NCI-H2029 treated with DMSO at 0.1 percent for 48 hours (cell line): ENCODE measurements around the gene SRCAP.

Experiments
- DNase-seq: peaks from one replicate; lab custom pipeline; 2025; lab: John Stamatoyannopoulos, UW

The SRCAP gene

DNA sequence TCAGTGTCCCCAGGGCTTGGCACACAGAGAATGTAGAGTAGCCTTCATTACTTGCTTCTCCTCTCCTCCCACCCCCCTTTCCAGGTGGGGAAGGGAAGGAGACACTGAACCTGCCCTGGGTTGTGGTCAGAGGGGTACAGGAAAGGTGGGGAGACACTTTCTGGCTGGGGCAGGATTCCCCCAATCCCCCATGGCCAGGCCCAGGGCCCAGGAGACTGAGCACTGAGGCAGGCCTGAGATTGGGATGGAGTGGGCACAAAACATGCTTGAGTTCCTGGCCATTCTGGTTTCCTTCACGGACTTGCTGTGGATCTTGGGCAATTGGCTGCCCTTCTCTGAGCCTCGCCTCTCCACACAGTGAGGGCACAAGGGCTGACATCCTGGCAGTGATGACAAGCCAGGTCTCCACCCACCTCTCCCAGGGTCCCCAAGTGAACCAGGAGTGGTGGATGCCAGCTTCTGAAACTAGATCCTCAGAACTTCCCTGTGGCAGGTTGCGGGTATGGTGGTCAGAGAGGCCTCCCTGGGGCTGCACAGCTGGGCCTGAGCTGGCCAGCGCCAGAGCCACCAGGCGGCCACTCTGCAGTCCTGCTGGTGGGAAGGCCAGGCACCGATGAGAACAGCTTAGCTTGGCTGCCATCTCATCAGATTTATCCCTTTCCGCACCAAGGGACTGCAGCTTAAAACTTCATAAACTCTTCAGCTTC lies 78.8 kb downstream of the SRCAP start:
- DNase-seq, result no peak

DNA sequence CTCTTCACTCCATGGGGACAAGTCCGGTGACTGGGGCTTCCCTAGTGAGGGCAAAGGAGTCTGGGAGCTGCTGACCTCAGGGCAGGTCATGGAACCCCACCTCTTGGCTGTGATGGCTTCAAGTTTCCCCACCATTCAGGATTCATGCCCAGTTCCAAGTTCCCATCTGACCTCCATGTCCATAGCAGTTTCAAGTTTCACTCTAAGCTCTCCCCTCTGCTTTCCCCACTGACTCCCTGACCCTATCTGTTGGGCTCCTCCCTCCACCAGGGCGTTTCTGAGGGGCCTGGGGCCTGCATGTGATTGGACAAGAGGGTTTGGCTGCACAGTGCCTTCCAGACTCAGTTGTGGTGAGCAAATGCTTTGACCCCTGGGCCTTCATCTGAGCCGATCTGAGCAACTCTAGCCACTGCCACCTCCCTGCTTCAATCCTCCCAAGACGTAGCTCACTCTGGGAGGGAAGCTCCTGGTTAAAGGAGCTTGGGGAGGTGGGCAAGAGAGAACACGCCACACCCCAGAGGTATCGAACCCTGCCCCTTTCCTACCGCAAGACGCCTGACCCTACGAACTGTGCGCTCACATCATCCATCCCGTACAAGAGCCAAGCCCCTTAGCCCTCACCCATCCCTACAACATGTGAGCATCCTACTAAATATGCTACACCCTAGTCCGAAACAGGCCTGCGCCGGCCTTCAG lies 79.7 kb downstream of the SRCAP start:
- no peak for DNase-seq

DNA sequence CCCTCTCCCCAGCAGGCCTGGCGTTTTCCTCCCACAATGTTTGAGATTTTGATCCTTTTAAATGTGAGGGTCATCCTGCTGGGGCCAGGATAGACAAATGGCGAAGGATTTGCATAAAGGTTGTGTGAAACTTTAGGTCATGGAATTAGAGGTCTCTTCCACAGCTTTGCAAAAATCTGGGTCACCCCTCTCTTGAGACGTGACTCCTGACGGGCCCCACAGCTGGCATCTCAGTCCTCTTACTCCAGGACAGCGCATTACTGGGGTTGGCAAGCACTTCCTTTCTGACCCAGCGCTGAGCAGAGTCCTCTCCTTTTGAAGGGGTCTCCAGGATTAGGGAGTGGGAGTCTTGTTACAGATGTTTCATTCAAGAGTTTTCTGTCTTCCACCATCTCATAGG lies 80.6 kb downstream of the SRCAP start:
- DNase-seq, result no peak

DNA sequence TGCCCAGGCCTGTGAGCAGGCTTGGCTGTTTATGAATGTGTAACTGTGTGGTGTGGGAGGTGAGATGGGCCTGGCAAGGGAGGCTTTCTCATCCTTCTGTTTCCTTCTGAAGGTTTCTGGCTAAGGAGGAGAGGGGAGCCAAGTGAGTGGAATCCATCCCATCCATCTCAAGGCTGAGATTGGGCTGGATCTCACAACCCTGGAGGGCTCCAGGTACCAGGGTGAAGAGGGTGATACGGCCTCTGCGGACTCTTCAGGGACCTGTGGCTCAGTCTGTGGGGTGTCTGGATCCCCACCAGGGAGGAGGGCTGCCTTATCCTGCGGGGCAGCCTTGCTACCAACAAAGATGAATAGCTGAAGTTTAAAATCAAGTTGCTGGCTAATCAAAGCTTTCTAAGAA lies 81.0 kb downstream of the SRCAP start:
- no peak for DNase-seq

DNA sequence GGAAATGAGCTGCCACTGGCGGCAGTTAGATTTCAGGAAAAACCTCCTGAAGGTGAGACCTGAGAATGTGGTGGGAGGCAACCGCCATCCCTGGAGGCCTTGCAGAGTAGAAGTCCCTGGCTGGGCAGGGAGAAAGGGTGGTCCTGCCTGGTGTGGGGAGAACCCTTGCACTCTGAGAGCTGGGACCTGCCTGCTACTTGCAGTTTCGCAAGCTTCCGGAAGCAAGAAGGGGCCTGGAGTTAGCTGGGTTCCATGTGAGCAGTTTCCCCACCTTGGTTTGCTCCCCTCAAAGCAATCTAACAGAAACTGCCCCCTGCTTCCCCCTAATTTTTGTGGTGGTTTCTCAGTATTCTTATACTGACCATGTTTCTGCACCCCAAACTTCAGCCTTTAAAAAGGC lies 81.6 kb downstream of the SRCAP start:
- no peak for DNase-seq

DNA sequence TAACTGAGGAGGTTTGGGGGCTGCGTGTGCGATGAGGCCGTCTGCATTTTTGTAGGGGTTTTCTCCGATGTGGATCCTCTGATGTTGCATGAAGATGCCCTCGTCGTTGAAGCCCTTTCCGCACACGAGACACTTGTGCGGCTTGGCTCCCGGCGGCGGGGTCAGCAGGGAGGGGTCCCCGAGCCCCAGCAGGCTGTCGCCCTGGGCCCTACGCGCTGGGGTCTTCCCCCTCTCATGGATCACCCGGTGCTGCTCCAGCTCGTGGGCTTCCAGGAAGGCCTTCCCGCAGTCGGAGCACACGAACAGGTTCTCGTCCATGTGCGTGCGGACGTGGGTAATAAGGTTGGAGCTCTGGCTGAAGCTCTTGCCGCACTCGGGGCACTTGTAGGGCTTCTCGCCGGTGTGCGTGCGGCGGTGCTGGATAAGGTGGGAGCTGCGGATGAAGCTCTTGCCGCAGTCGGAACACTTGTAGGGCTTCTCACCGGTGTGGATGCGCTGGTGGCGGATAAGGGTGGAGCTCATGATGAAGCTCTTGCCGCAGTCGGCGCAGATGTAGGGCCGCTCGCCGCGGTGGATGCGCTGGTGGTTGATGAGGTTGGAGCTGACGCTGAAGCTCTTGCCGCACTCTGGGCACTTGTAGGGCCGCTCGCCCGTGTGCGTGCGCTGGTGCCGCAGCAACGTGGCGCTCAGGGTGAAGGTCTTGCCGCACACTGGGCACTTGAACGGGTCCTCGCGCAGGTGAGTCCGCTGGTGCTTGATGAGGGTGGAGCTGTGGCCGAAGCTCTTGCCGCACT lies 83.7 kb downstream of the SRCAP start:
- no peak for DNase-seq

DNA sequence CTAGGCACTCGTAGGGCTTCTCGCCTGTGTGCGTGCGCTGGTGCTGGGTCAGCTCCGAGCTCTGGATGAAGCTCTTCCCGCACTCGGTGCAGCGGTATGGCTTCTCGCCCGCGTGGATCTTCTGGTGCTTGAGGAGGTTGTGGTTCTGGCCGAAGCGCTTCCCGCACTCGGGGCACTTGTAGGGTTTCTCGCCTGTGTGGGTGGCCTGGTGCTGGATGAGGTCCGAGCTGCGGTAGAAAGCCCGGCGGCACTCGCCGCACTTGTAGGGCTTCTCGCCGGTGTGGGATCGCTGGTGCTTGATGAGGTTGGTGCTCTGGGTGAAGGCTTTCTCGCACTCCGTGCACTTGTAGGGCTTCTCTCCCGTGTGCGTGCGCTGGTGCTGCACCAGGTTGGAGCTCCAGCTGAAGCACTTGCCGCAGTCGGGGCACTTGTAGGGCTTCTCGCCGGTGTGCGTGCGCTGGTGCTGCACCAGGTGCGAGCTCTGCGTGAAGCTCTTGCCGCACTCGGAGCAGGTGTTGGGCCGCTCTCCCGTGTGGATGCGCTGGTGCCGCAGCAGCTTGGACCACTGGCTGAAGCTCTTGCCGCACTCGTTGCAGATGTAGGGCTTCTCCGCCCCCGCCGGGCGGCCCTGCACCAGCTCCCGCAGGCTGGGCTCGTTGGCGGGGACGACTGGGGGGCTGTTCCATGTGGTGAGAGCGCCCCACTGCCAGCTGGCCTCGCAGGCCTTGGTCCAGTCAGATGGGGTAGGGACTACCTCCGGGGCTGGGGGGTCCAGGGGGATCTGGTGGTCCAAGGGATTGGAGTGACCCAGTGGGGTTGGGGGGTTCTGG lies 84.5 kb downstream of the SRCAP start:
- no peak for DNase-seq

DNA sequence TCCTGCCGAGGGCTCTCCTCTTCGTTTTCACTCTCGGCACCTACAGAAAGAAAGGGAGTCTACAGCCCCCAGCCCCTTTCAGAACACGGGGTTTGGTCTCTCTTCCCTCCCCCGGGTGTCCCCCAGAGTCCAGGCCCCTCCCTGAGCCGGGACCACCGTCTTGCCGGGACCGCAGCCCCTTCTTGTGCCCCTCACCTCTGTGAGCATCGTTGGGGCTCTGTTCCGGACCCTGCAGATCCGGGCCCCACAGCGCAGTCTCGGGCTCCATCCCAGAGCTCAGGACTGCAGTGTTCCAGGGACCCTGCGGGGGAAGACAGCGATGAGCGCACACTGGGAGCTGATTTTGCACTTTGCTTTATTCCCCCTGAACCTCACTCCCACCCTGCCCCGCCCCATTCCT lies 85.2 kb downstream of the SRCAP start:
- no peak for DNase-seq

DNA sequence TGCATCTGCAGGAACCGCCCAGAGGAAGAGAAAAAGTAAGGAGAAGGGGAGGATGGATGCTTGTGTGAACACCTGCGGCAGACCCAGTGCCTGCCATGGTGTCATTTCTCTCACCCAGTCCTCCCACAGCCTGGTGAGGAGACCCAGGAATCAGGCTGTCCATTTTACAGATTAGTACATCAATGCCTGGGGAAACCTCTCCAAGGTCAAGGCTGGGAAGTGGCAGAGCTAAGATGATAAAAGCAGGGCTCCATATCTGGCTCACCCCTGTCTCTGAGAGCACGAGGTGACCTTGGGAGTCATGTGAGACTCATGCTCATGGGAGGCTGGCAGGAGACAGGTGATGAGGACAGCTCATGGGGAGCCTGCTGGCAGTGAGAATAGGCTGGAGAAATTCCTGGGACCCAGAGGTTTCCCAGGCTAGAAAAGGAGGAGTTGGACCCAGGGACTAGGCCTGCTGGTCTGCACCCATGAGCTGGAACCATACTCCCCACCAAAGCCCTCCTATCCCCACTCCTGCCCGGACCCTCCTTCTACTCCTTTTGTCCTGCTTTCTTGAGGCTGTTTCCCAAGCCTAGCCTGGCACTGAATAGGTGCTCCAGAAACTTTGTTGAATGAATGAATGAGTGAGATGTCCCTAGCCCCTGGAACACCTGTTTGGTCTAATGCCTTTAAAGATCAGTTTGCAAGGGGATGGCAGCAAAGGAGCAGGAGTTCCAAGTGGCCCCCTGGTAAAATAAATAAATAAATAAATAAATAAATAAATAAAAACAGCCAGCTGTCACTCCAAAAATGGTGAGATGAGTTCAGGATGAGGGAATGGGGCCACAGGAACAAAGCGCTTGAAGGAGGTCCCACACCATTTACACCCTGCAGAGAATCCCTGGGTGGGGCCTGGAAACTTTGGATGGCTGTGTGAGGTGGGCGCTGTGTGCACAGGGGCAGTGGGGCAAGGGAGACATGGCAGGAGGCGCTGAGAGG lies 86.4 kb downstream of the SRCAP start:
- DNase-seq, result no peak

DNA sequence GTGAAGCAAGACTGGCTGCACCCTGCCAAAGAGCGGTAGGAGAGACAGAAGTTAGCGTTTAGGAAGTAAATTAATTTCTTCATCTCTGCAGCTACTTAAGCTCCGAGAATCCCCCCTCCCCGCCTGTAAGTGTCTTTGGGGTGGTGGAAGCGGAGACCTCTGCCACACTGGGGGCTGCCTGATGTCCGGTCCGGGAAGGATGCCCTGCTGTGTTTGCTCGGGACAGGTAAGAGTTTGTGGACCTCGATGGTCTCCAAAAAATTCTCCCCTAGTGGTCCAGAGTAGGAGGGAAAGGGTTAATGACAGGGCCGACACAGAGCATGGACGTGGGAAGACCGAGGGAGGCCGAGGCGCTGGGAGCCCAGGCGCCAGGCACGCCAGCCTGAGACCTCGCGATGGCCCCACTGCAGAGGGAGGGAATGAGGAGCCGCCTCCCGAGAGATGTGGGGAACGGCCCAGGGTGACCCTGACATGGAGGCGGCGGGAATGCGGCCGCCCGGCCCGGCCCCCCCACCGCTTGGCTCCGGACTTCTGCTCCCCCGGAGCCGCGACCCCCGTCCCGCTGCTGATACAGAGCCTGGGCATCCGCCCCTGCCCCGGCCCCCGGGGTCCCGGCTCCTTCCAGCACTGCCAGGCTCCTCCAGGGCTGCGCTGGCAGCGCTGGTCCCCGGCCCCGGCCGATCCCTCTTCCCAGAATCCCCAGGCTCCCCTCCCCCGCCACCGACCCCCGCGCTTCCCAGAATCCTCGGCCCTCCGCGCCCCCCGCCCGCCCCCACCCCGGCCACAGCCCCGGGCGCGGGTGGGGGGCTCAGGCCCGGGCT lies 87.4 kb downstream of the SRCAP start:
- no peak for DNase-seq

DNA sequence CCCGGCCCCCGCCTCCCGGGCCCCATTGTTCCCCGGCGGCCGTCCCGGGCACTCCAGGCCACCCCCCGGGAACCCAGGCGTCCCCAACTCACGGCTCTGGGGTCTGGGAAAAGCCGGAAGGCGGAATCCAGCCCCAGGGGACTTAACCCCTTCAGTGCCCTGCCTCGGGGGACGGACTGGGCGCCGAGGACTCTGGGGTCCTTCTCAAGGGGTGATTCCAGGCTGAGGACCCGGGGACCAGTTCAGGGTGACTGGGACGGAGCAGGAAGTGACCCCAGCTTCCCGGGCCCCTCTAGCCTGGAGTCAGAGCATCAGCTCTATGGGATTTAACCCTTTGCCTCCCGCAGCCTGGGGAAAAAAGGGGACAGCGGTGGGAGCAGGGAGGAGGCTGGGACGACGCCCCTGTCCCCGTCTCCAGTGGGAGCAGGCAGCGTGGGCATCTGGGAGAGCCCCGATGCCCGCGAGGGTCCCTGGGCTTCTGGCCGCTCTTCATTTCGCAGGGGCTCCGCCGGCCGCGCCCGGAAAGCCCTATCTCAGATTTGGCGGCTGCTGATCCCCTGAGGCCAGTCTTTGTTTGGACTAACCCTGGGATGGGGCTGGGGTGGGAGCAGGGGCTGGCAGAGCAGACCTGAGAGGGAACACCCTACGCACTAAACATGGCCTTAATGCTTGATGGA lies 88.1 kb downstream of the SRCAP start, which contains the start of gene ZNF629:
TSS of gene ZNF629 (minus strand) at position 270 of the 677 bp plus-strand sequence. CDS start 2,723 bp downstream, outside the sequence.
- no peak for DNase-seq

DNA sequence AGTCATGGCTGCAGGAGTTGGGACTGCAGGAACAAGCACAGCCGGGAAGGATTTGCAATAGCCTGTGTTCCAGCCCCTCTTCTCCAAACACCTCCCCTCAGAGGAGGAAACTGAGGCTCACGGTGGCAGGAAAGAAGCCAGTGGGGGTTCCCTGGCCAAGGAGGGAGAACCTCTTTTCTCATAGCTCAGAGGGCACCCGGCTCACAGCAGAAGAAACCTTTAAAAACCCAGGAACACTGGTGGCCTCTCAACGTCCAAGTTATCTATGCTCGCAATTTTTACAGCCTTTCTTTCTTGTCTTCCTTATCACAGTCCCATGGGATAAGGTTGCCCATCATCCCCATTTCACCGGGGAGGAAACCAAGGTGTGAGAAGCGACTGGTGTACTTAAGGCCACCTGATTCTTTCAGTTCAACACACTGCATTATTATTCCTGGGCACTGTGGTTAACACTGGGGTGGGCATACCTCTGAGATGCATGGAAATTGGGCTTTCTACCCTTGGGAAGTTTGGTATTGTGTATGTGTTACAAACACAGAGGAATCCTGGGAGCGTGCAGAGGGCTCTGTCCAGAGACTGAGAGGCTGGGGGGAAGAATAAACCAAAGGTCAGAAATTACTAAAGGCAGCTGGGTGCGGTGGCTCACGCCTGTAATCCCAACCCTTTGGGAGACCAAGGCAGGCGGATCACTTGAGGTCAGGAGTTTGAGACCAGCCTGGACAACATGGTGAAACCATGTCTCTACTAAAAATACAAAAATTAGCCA lies 88.8 kb downstream of the SRCAP start:
- DNase-seq, result no peak
